Subcutaneous abdominal adipose tissue (tissue), 5 donors: ENCODE data around the gene NUP133.

Experiments
- H3K27ac ChIP-seq: one replicate; pipeline ENCODE4 v1.7.0; 2013; ENCODE audit warnings: low read depth, mild to moderate bottlenecking, inconsistent platforms, low read length, moderate library complexity
- H3K27me3 ChIP-seq, 5 donors: one replicate each; pipeline ENCODE4 v1.7.0; 2013; ENCODE audit warnings: low read length in 5 of 5, inconsistent platforms in 1 of 5; ENCODE audit not compliant: control insufficient read depth in 5 of 5, insufficient read depth in 4 of 5
- H3K36me3 ChIP-seq, 5 donors: one replicate each; pipeline ENCODE4 v1.7.0; 2013; ENCODE audit warnings: low read length in 5 of 5; ENCODE audit not compliant: control insufficient read depth in 5 of 5, insufficient read depth in 5 of 5
- H3K4me1 ChIP-seq, 5 donors: one replicate each; pipeline ENCODE4 v1.7.0; 2013; ENCODE audit warnings: low read length in 5 of 5, mild to moderate bottlenecking in 3 of 5, moderate library complexity in 1 of 5; ENCODE audit not compliant: control insufficient read depth in 5 of 5, insufficient read depth in 5 of 5
- H3K4me3 ChIP-seq, 5 donors: one replicate each; pipeline ENCODE4 v1.7.0; 2013; ENCODE audit warnings: low read length in 5 of 5, low read depth in 1 of 5
- H3K9ac ChIP-seq, 5 donors: one replicate each; pipeline ENCODE4 v1.7.0; 2013; ENCODE audit warnings: low read length in 5 of 5, mild to moderate bottlenecking in 4 of 5, moderate library complexity in 3 of 5
- H3K9me3 ChIP-seq, 5 donors: one replicate each; pipeline ENCODE4 v1.7.0; 2013; ENCODE audit warnings: low read length in 5 of 5; ENCODE audit not compliant: control insufficient read depth in 5 of 5
- donor health status: healthy.
- donor health status: healthy.
- donor health status: healthy.
- donor health status: healthy.
- donor health status: healthy.

Gene NUP133

GRCh38 chr1:229539863-229540506 is 31.8 kb upstream of the NUP133 start:
- Histone ChIP-seq H3K9ac (no peak overlapping the region), H3K27me3 (no peaks in the 10 kb centered on the region), H3K4me3 (no peak overlapping the region), H3K9me3 (no peaks in the 10 kb centered on the region), H3K36me3 (peaks cover 39 to 84% (median 66%) of the 10 kb centered on the region in 5 donors), H3K4me1 (no peaks in the 10 kb centered on the region), H3K27ac (no peak overlapping the region)

DNA sequence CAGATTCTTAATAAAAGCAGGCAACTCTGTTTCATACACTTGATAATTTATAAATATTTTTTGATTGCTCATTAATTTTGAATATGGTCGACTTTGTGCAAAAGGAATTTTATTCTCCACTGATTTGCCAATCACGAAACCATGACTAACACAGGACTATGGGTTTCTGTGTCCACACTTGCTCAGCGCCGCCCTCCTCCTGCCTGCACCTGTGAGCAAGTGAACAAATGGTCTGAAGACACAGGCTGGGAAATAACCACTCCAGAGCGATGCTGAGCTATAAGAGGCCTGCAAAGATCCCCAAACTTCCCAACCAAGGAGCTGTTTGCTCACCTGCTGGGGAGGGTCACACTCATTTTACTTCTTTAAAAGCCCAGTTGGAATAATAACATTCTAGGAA is 30.8 kb upstream of the NUP133 start:
- Histone ChIP-seq H3K9ac (no peak overlapping the region), H3K9me3 (no peaks in the 10 kb centered on the region), H3K27me3 (no peaks in the 10 kb centered on the region), H3K4me3 (no peak overlapping the region), H3K4me1 (no peaks in the 10 kb centered on the region), H3K36me3 (peaks cover 34 to 78% (median 61%) of the 10 kb centered on the region in 5 donors), H3K27ac (no peak overlapping the region)

- peaks cover 39 to 77% (median 62%) of the 10 kb centered on the region in 5 donors for H3K36me3 ChIP-seq
- no peaks in the 10 kb centered on the region for H3K27me3 ChIP-seq
- H3K4me1 ChIP-seq, result no peaks in the 10 kb centered on the region
- H3K9me3 ChIP-seq, result no peaks in the 10 kb centered on the region
- H3K9ac ChIP-seq, result no peak overlapping the region
- no peak overlapping the region for H3K27ac ChIP-seq
- no peak overlapping the region for H3K4me3 ChIP-seq
Observed at GRCh38 chr1:229537894-229538293, 29.8 kb upstream of the NUP133 start.

DNA sequence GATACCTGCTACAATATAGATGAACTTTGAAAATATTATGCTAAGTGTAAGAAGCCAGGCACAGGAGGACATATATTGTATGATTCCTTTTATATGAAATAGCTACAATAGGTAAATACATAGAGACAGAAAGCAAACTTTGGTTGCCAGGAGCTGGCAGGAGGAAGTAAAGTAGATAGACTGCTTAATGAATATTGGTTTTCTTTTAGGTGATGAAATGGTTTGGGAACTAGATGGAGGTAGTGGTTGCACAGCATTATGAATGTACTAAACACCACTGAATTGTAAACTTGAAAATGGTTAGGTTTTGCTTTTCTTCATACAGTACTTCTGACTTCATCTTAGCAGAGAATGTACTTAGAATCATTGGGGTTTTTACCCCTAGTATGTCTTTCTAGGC is 28.8 kb upstream of the NUP133 start:
- Histone ChIP-seq H3K27ac (no peak overlapping the region), H3K9ac (no peak overlapping the region), H3K9me3 (no peaks in the 10 kb centered on the region), H3K4me3 (no peak overlapping the region), H3K36me3 (peaks cover 39 to 78% (median 61%) of the 10 kb centered on the region in 5 donors), H3K27me3 (no peaks in the 10 kb centered on the region), H3K4me1 (no peaks in the 10 kb centered on the region)

DNA sequence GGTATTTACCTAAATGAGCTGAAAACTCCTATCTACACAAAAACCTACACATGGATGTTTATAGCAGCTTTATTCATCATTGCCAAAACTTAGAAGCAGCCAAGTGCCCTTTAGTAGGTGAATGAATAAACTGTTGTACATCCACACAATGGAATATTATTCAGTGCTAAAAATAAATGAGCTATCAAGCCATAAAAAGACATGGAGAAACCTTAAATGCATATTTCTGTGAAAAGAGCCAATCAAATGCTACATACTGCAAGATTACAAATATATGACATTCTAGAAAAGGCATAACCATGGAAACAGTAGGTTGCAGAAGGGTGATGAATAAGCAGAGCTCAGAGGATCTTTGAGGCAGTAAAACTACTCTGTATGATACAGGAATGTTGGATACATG is 27.1 kb upstream of the NUP133 start:
- Histone ChIP-seq H3K36me3 (peaks cover 36 to 87% (median 74%) of the 10 kb centered on the region in 5 donors), H3K4me3 (no peak overlapping the region), H3K4me1 (no peaks in the 10 kb centered on the region), H3K27me3 (no peaks in the 10 kb centered on the region), H3K9me3 (no peaks in the 10 kb centered on the region), H3K27ac (no peak overlapping the region), H3K9ac (no peak overlapping the region)

- H3K36me3 ChIP-seq, result peaks cover 23 to 82% (median 61%) of the 10 kb centered on the region in 5 donors
- H3K9ac ChIP-seq, result no peak overlapping the region
- no peak overlapping the region for H3K4me3 ChIP-seq
- no peaks in the 10 kb centered on the region for H3K27me3 ChIP-seq
- H3K27ac ChIP-seq, result no peak overlapping the region
- H3K4me1 ChIP-seq, result no peaks in the 10 kb centered on the region
- no peaks in the 10 kb centered on the region for H3K9me3 ChIP-seq
Observed at GRCh38 chr1:229531326-229531725, 23.2 kb upstream of the NUP133 start.

GRCh38 chr1:229529639-229530038 is 21.5 kb upstream of the NUP133 start:
- H3K9ac ChIP-seq, result no peak overlapping the region
- H3K4me3 ChIP-seq, result no peak overlapping the region
- H3K27me3 ChIP-seq, result no peaks in the 10 kb centered on the region
- peaks cover 16 to 86% (median 63%) of the 10 kb centered on the region in 5 donors for H3K36me3 ChIP-seq
- H3K27ac ChIP-seq, result no peak overlapping the region
- H3K4me1 ChIP-seq, result no peaks in the 10 kb centered on the region
- no peaks in the 10 kb centered on the region for H3K9me3 ChIP-seq

DNA sequence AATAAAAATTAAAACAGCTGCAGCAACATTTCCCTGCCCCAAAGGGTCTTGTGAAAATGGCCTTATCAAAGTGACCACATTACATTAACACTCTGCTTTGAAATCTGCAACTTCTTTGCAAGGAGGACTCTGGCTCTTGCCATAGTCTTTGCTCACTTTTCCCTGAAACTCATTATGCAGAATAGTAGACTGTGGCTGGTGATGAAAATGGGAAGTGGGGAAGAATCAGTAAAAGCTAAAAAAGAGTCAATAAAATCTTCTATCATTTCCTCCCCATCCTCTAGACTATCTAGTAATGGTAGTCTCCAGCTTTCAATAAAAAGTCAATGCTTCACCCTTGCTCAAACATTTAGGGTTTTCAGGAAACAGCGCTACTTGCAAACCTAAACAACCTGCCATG is 18.6 kb upstream of the NUP133 start:
- Histone ChIP-seq H3K36me3 (peaks cover 13 to 91% (median 70%) of the 10 kb centered on the region in 5 donors), H3K9me3 (no peaks in the 10 kb centered on the region), H3K9ac (no peak overlapping the region), H3K4me1 (no peaks in the 10 kb centered on the region), H3K27me3 (no peaks in the 10 kb centered on the region), H3K4me3 (no peak overlapping the region), H3K27ac (no peak overlapping the region)

GRCh38 chr1:229523052-229523451 is 14.9 kb upstream of the NUP133 start:
- H3K36me3 ChIP-seq, result peaks cover 22 to 80% (median 66%) of the 10 kb centered on the region in 5 donors
- no peak overlapping the region for H3K27ac ChIP-seq
- no peak overlapping the region for H3K9ac ChIP-seq

DNA sequence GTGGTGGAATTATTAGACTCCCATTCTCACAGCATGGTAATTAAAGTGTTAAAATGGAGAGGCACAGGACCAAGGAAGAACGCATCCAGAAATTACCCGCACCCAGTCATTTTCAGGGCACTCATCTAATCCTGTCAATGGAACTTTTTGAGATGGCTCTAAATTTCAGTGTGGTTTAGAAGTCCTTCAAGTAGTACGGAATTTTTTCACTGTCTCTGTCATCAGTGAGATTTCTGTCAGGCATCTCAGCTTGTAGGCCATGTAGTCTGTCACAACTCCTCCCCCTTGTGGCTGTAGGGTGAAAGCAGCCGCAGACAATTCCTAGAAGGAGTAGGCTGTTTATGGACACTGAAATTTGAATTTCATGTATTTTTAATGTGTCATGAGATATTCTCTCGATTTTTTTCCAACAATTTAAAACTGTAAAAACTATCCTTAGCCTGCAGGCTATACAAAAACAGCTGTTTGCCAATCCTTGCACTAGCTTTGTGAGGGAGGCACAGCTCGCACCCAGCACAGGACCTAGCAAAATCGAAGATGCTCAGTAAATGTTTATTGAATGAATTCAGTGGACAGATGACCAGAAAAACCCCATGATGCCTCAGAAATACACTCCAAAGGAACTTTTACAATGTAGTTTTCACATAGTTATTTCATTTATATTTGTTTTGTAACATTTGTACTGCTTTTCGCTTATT is 6.6 kb upstream of the NUP133 start:
- H3K9ac ChIP-seq, result peak overlapping the region in 1 of 5 donors; percentile 47

More at GRCh38 chr1:229523052-229523451, 14.9 kb upstream of the NUP133 start:
- Histone ChIP-seq H3K9me3 (no peaks in the 10 kb centered on the region), H3K4me3 (no peak overlapping the region), H3K27me3 (no peaks in the 10 kb centered on the region), H3K4me1 (no peaks in the 10 kb centered on the region)

More for the DNA sequence above, 6.6 kb upstream of the NUP133 start:
- H3K27me3 ChIP-seq, result no peaks in the 10 kb centered on the region
- no peak overlapping the region for H3K4me3 ChIP-seq
- no peak overlapping the region for H3K27ac ChIP-seq
- H3K9me3 ChIP-seq, result no peaks in the 10 kb centered on the region
- peaks cover 8 to 19% (median 14%) of the 10 kb centered on the region in 5 donors for H3K36me3 ChIP-seq
- peaks cover 0 to 8% (median 2%) of the 10 kb centered on the region in 5 donors for H3K4me1 ChIP-seq
